ENCODE results near the gene MEIOB.

Gene MEIOB

DNA sequence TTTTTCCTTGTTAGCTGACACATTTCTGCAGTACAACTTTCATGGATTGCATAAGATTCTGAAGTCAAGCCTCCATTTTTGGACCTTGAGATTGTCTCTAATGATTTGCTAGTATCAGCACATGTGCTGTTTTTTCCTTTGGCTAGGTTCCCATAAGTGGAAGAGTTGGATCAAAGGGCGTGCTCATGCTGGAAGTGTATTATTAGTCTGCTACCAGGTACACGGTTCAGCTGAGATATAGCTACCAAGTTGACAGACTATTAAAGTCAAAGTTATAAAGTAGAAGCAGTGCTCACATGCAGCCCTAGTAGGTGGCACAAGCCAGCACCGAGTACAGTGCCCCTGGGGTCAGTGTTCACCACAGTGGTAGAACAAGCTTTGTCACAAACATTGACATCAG, 41.8 kb downstream of the MEIOB start:
- Histone ChIP-seq H2AFZ (ENCODE audit: low read length) (no peak overlapping the region), H3K4me1 (ENCODE audit: low read length) (peaks cover 11% of the 10 kb centered on the region; the same call in 1 of the 2 replicates), H3K9me2 (replicated peaks; ENCODE audit: insufficient read depth, low read length) (no peaks in the 10 kb centered on the region), H3K27me3 (replicated peaks; ENCODE audit: insufficient read depth, low read length) (no peaks in the 10 kb centered on the region), H3K36me3 (replicated peaks; ENCODE audit: insufficient read depth, low read length) (no peaks in the 10 kb centered on the region), H3F3A (ENCODE audit: insufficient read depth, low read length) (peaks cover 6% of the 10 kb centered on the region), H3K4me3 (ENCODE audit: low read length) (no peak overlapping the region), H4K20me1 (ENCODE audit: insufficient read depth, low read length) (no peaks in the 10 kb centered on the region), H3K4me2 (ENCODE audit: low read depth, low read length) (no peak overlapping the region), H3K9me3 (replicated peaks; ENCODE audit: insufficient read depth, low read length) (no peaks in the 10 kb centered on the region), H3K79me2 (ENCODE audit: low read length) (peaks cover 31% of the 10 kb centered on the region), H3K9ac (ENCODE audit: low read length) (no peak overlapping the region), H3K27ac (ENCODE audit: low read length) (no peak overlapping the region)
- no peak for DNase-seq
- TF ChIP-seq, protein P1, sequence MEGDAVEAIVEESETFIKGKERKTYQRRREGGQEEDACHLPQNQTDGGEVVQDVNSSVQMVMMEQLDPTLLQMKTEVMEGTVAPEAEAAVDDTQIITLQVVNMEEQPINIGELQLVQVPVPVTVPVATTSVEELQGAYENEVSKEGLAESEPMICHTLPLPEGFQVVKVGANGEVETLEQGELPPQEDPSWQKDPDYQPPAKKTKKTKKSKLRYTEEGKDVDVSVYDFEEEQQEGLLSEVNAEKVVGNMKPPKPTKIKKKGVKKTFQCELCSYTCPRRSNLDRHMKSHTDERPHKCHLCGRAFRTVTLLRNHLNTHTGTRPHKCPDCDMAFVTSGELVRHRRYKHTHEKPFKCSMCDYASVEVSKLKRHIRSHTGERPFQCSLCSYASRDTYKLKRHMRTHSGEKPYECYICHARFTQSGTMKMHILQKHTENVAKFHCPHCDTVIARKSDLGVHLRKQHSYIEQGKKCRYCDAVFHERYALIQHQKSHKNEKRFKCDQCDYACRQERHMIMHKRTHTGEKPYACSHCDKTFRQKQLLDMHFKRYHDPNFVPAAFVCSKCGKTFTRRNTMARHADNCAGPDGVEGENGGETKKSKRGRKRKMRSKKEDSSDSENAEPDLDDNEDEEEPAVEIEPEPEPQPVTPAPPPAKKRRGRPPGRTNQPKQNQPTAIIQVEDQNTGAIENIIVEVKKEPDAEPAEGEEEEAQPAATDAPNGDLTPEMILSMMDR (IDR thresholded peaks at IDR 0.05; ENCODE audit: low read length) = no peak
- TF ChIP-seq EZH2phosphoT487 (IDR thresholded peaks at IDR 0.05; ENCODE audit: low read length) (no peak), EZH2 (optimal IDR thresholded peaks at IDR 0.05; ENCODE audit: low read depth, low read length) (no peak)

DNA sequence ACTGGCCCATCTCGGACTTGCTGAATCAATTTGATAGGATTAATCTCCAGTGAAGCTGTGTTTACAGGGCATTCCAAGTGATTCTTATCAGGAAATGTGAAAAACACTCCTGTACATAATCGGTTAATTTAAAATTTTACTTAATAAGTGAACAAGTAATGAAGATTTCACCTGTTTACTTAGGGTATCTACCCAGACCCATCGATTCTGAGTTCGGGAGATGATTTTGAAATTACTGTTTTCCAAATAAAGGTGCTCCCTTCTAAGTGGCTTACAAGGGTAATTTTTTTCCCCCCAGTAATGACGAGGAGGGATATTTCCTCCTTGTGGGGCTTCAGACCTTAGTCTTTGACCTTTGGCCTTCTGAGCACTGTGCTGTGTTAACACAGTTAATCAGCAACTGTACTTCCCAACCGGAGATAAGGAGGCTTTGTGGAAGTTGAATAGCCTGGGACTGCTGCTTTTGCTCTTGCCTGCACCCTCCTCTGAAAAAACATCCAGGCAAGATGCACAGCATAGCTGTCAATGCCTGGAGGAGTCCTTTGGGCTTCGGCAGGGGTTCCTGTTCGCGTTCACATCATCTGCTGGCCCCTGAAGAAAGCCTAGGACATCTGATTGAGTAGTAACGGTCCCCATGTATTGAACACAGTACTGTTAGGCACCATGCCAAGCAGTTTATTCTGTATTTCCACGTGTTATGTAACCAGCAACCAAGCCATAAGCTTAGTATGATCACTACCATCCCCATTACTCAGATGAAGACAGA, 43.1 kb downstream of the MEIOB start:
- H3K4me3 ChIP-seq (ENCODE audit: low read length) = no peak overlapping the region

DNA sequence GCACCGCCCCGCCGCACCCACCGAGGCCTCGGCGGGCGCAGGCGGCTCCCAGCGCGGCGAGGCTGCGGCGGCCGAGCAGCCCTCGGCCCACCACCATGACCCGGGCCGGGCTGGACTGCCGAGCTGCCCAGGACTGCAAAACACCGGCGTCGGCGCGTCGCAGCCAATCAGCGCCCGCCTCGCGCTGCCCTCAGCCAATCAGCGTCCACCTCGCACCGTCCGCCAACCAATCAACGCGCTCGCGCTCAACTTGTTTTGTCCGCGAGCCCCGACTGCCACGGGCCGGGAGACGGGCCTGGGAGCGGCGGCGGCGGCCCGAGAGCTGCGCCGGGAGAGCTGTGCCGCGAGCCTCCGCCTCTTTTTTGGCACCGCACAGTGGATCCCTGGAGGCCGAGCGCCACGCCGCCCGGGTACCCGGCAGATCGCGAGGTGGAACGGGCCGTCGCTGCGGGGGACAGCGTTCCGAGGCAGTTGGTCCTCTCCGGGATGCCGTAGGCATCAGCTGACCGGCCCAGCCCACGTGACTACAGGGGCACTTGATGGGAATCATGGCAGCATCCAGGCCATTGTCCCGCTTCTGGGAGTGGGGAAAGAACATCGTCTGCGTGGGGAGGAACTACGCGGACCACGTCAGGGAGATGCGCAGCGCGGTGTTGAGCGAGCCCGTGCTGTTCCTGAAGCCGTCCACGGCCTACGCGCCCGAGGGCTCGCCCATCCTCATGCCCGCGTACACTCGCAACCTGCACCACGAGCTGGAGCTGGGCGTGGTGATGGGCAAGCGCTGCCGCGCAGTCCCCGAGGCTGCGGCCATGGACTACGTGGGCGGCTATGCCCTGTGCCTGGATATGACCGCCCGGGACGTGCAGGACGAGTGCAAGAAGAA, 45.0 kb downstream of the MEIOB start, which contains the start of the genes FAHD1 and HAGH:
TSS of gene FAHD1 (plus strand) at position 516 of the 883 bp plus-strand sequence. CDS start at position 549, 33 bp downstream.
TSS of gene HAGH (minus strand) at position 135 of the 883 bp plus-strand sequence. CDS start at position 97, 38 bp downstream.
- Histone ChIP-seq H3K27ac (ENCODE audit: low read length) (peak within 1 kb of the TSS; percentile 44; the same call in 1 of the 2 replicates), H3K4me3 (ENCODE audit: low read length) (peak within 1 kb of the TSS; percentile 99), H3K27me3 (replicated peaks; ENCODE audit: insufficient read depth, low read length) (no peaks in the 10 kb centered on the region), H3K9me3 (replicated peaks; ENCODE audit: insufficient read depth, low read length) (no peaks in the 10 kb centered on the region), H3F3A (ENCODE audit: insufficient read depth, low read length) (peaks cover 6% of the 10 kb centered on the region), H3K36me3 (replicated peaks; ENCODE audit: insufficient read depth, low read length) (no peaks in the 10 kb centered on the region), H3K79me2 (ENCODE audit: low read length) (peaks cover 59% of the 10 kb centered on the region), H3K9ac (ENCODE audit: low read length) (peak within 1 kb of the TSS; percentile 72), H2AFZ (ENCODE audit: low read length) (peak within 1 kb of the TSS; percentile 94), H4K20me1 (ENCODE audit: insufficient read depth, low read length) (no peaks in the 10 kb centered on the region), H3K4me1 (ENCODE audit: low read length) (peaks cover 12% of the 10 kb centered on the region; the same call in 1 of the 2 replicates), H3K9me2 (replicated peaks; ENCODE audit: insufficient read depth, low read length) (no peaks in the 10 kb centered on the region), H3K4me2 (ENCODE audit: low read depth, low read length) (peak within 1 kb of the TSS; percentile 94)
- TF ChIP-seq, protein P1 (IDR thresholded peaks at IDR 0.05; ENCODE audit: low read length) = no peak
- TF ChIP-seq EZH2phosphoT487 (IDR thresholded peaks at IDR 0.05; ENCODE audit: low read length) (no peak), EZH2 (optimal IDR thresholded peaks at IDR 0.05; ENCODE audit: low read depth, low read length) (no peak)
- peak; percentile 92 for DNase-seq

More for the DNA sequence above, 43.1 kb downstream of the MEIOB start:
- DNase-seq = no peak
- no peak for TF ChIP-seq EZH2 (optimal IDR thresholded peaks at IDR 0.05; ENCODE audit: low read depth, low read length)
- TF ChIP-seq EZH2phosphoT487 (IDR thresholded peaks at IDR 0.05; ENCODE audit: low read length) = no peak
- TF ChIP-seq, protein P1 (IDR thresholded peaks at IDR 0.05; ENCODE audit: low read length) = no peak
- H3F3A ChIP-seq (ENCODE audit: insufficient read depth, low read length) = peaks cover 6% of the 10 kb centered on the region
- H3K9me2 ChIP-seq (replicated peaks; ENCODE audit: insufficient read depth, low read length) = no peaks in the 10 kb centered on the region
- no peaks in the 10 kb centered on the region for H3K9me3 ChIP-seq (replicated peaks; ENCODE audit: insufficient read depth, low read length)
- no peak overlapping the region for H3K27ac ChIP-seq (ENCODE audit: low read length)
- H2AFZ ChIP-seq (ENCODE audit: low read length) = no peak overlapping the region
- H3K9ac ChIP-seq (ENCODE audit: low read length) = no peak overlapping the region
- H3K79me2 ChIP-seq (ENCODE audit: low read length) = peaks cover 45% of the 10 kb centered on the region
- H3K36me3 ChIP-seq (replicated peaks; ENCODE audit: insufficient read depth, low read length) = no peaks in the 10 kb centered on the region
- H4K20me1 ChIP-seq (ENCODE audit: insufficient read depth, low read length) = no peaks in the 10 kb centered on the region
- no peaks in the 10 kb centered on the region for H3K27me3 ChIP-seq (replicated peaks; ENCODE audit: insufficient read depth, low read length)
- peak overlapping the region; percentile 91; the same call in 1 of the 2 replicates for H3K4me2 ChIP-seq (ENCODE audit: low read depth, low read length)
- H3K4me1 ChIP-seq (ENCODE audit: low read length) = peaks cover 12% of the 10 kb centered on the region; the same call in 1 of the 2 replicates
